Measurements from ENCODE around the gene NRXN3. TPM values are rescaled to one million over a fixed set of nuclear protein-coding genes. Genes with fewer than 3 reads are reported as not detected.

The NRXN3 gene
- total and polyA plus RNA-seq, 8 donors = 0.53 to 2.5 (median 1.5) TPM

DNA sequence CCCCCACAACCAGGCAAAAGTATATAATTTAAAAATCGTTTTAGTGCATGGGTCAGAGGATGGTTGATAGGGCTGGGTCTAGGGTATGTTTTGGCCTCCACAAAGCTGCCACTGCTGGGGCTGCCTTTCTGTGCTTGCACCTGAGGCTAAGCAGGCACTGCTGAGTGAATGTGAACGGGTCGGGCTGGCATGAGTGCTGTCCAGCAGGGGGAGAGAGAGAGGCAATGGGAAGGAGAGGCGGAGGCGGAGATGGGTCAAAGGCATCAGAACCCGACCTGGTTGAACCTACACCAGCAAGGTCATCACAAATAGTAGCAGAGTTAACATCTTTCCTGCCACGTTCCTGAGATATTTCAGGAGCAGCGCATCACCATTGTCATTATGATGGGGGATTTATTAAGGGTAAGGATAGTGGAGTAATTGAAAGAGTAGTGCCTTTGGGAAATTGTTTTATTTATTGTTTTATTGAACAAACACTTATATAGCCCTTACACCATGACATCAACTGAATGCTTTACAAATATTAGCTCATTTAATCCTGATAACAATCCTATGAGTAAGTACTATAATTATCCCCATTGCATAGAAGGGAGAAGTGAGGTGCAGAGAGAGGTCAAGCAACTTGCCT lies 5.8 kb upstream of the NRXN3 start:
- Histone ChIP-seq H3K9me3 (no peaks in the 10 kb centered on the region), H3K4me3 (no peak overlapping the region), H3K27me3 (peaks cover 0 to 8% (median 0%) of the 10 kb centered on the region in 4 donors), H3K36me3 (no peaks in the 10 kb centered on the region), H3K4me1 (no peaks in the 10 kb centered on the region), H3K27ac (no peak overlapping the region)
- TF ChIP-seq, protein P1, sequence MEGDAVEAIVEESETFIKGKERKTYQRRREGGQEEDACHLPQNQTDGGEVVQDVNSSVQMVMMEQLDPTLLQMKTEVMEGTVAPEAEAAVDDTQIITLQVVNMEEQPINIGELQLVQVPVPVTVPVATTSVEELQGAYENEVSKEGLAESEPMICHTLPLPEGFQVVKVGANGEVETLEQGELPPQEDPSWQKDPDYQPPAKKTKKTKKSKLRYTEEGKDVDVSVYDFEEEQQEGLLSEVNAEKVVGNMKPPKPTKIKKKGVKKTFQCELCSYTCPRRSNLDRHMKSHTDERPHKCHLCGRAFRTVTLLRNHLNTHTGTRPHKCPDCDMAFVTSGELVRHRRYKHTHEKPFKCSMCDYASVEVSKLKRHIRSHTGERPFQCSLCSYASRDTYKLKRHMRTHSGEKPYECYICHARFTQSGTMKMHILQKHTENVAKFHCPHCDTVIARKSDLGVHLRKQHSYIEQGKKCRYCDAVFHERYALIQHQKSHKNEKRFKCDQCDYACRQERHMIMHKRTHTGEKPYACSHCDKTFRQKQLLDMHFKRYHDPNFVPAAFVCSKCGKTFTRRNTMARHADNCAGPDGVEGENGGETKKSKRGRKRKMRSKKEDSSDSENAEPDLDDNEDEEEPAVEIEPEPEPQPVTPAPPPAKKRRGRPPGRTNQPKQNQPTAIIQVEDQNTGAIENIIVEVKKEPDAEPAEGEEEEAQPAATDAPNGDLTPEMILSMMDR (IDR thresholded peaks at IDR 0.05) = peak in 1 of 4 donors; percentile 15
- ATAC-seq = peak in 3 of 4 donors; percentile 30 to 66 (median 50)
- no peak for FAIRE-seq
- peak in 1 of 6 donors; percentile 22 for DNase-seq
- WGBS, 2 donors = 5 to 6% methylated on average over 8 of the region's 8 CpGs
- intact Hi-C loops (cut with DNase I) = no loop called here

DNA sequence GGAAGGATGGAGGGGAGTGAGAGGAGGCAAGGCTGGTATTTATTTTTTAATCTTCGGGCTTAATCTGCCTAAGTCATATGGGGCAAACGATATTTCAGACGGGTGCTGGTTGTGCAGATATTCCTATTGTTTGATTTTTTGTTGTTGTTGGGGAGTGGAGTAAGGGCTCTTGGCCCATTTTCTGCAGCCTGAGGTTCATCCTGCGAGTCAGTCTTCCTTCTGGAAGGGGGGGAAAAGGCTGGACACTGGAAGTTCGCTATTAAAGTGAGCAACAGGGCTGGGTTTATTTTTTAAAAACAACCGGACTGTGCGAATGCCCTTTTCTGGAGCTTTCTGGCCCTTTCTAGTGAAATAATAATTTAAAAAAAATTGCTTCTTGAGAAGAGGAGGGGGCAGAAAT lies 2.3 kb downstream of the NRXN3 start:
- DNase-seq (no peak), FAIRE-seq (no peak), ATAC-seq (no peak)
- H3K36me3 ChIP-seq = no peaks in the 10 kb centered on the region
- H3K27me3 ChIP-seq = peaks cover 0 to 4% (median 0%) of the 10 kb centered on the region in 4 donors
- TF ChIP-seq, protein P1 (IDR thresholded peaks at IDR 0.05) = no peak
- intact Hi-C loops (cut with DNase I) = no loop called here
- no peaks in the 10 kb centered on the region for H3K9me3 ChIP-seq
- H3K4me1 ChIP-seq = no peaks in the 10 kb centered on the region
- no peak overlapping the region for H3K27ac ChIP-seq
- no peak overlapping the region for H3K4me3 ChIP-seq
- 67% methylated on average over 7 of the region's 7 CpGs for WGBS, 2 donors

DNA sequence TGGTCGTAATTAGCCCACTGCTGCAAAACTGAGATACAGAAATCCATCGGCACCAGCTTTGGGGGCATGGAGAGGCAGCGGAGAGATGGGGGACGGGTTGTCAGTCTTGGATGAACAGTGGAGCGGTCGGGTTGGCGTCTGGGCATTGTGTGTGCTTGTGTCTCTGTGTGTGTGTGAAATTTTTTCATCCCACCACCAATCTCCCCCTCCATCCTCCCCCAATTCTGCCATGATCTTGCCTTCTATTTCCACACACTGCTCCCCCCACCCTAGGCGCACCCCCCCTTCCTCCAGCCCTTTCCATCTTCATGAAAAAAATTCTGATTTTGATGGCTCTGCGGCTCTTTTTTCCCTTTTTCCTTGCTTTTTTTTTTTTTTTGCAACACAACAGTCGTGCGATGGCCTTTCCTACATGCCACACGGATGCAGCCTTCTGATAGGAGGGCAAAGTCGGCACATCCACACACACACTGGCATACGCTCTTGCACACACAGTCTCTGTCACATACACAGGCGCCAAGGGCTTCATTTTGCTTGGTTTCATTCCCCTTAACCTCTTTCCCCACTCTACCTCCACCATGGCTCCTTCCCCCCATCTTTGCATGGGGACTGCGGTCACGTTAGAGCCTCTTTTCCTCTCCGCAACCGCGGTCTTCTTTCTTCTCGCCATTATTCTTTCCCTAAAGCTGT lies 3.3 kb downstream of the NRXN3 start:
- DNase-seq (no peak), FAIRE-seq (no peak), ATAC-seq (no peak)
- intact Hi-C loops (cut with DNase I) = no loop called here
- Histone ChIP-seq H3K27ac (no peak overlapping the region), H3K4me3 (no peak overlapping the region), H3K4me1 (no peaks in the 10 kb centered on the region), H3K9me3 (no peaks in the 10 kb centered on the region), H3K36me3 (no peaks in the 10 kb centered on the region), H3K27me3 (peaks cover 0 to 6% (median 0%) of the 10 kb centered on the region in 4 donors)
- TF ChIP-seq, protein P1 (IDR thresholded peaks at IDR 0.05) = no peak
- 71 to 84% methylated on average over 20 to 21 of the region's 21 CpGs for WGBS, 2 donors

DNA sequence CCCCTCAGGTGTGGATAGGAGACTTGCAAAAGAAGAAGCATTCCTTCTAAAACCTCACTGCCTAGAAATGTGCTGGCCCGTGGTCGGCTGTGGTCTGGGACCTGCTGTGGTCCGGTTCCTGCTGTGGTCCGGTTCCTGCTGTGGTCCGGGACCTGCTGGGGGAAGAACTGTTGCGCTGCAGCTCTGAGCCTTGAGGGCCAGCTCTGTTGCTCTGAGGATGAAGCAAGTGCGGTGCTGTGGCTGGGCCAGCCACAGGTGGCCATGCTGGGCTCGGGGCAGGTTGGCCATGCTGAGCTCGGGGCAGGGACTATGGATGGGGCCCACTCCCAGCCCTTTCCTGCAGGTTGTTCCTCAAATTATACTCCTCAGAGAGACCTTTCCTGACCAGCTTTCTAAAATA lies 5.2 kb downstream of the NRXN3 start:
- TF ChIP-seq, protein P1 (IDR thresholded peaks at IDR 0.05) = no peak
- no peaks in the 10 kb centered on the region for H3K9me3 ChIP-seq
- no peaks in the 10 kb centered on the region for H3K36me3 ChIP-seq
- H3K27ac ChIP-seq = no peak overlapping the region
- intact Hi-C loops (cut with DNase I) = no loop called here
- FAIRE-seq = no peak
- H3K27me3 ChIP-seq = peaks cover 0 to 8% (median 0%) of the 10 kb centered on the region in 4 donors
- H3K4me3 ChIP-seq = no peak overlapping the region
- DNase-seq = no peak
- ATAC-seq = no peak
- H3K4me1 ChIP-seq = no peaks in the 10 kb centered on the region
- 84 to 91% methylated on average over 9 of the region's 9 CpGs for WGBS, 2 donors

DNA sequence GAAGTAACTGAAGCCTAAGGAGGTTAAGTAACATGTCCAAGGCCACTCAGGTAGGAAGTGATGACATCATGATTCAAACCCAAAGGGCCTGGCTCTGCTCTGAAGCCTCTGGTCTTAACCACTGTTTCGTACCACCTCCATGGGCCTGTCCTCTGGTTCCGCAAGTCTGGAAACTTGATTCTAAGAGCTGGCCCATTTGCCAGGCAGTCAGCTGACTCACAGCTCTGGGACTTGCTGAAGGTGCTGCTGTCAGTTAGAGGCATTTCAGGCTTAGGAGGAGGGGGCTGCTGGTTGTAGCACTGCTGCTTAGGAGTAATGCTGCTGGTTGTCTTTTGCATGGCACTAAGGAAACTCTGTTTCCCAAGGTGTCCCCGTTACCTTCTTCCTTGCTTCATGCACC lies 7.9 kb downstream of the NRXN3 start:
- H3K4me1 ChIP-seq = no peaks in the 10 kb centered on the region
- H3K9me3 ChIP-seq = no peaks in the 10 kb centered on the region
- FAIRE-seq (no peak), DNase-seq (no peak), ATAC-seq (no peak)
- peaks cover 0 to 3% (median 0%) of the 10 kb centered on the region in 4 donors for H3K27me3 ChIP-seq
- intact Hi-C loops (cut with DNase I) = no loop called here
- H3K27ac ChIP-seq = no peak overlapping the region
- WGBS, 2 donors = 82 to 90% methylated on average over 3 of the region's 3 CpGs
- H3K36me3 ChIP-seq = no peaks in the 10 kb centered on the region
- TF ChIP-seq, protein P1 (IDR thresholded peaks at IDR 0.05) = no peak
- no peak overlapping the region for H3K4me3 ChIP-seq

Data from pancreas (tissue), 10 donors.